HG02798 (cell line): ENCODE results near the gene PTAFR.

Experiments used
- ATAC-seq: cut with Tn5 transposase; IDR thresholded peaks from one replicate; pipeline ENCODE4 v1.9.1; 2021; ENCODE audit warnings: mild to moderate bottlenecking; ENCODE audit not compliant: unreplicated experiment, poor library complexity

The PTAFR gene

GRCh38 chr1:28176492-28177470 lies at the start of gene PTAFR:
Gene PTAFR (minus strand): TSS chr1:28176690. CDS start chr1:28151021, 25,669 bp downstream.
- no peak for ATAC-seq

- no peak for ATAC-seq
These were observed 36.8 kb upstream of the PTAFR start for GRCh38 chr1:28213315-28213714.

- no peak for ATAC-seq
These were observed 33.2 kb upstream of the PTAFR start for GRCh38 chr1:28209700-28210099.

- no peak for ATAC-seq
These were observed 32.4 kb upstream of the PTAFR start for GRCh38 chr1:28208818-28209441.

GRCh38 chr1:28205243-28205642 lies 28.8 kb upstream of the PTAFR start:
- no peak for ATAC-seq

GRCh38 chr1:28200234-28200873 lies 23.9 kb upstream of the PTAFR start:
- ATAC-seq, result no peak

- ATAC-seq, result peak; percentile 87
These were observed 23.1 kb upstream of the PTAFR start for GRCh38 chr1:28199328-28200233.

GRCh38 chr1:28197682-28198415 lies 21.4 kb upstream of the PTAFR start:
- no peak for ATAC-seq

GRCh38 chr1:28196330-28196729 lies 19.8 kb upstream of the PTAFR start:
- no peak for ATAC-seq

GRCh38 chr1:28195780-28196179 lies 19.3 kb upstream of the PTAFR start:
- ATAC-seq, result no peak

- ATAC-seq, result no peak
These were observed 18.0 kb upstream of the PTAFR start for GRCh38 chr1:28194326-28195035.

GRCh38 chr1:28193701-28194161 lies 17.2 kb upstream of the PTAFR start:
- ATAC-seq, result no peak

GRCh38 chr1:28190996-28191645 lies 14.6 kb upstream of the PTAFR start:
- no peak for ATAC-seq

GRCh38 chr1:28190337-28190979 lies 14.0 kb upstream of the PTAFR start:
- no peak for ATAC-seq

GRCh38 chr1:28185071-28185470 lies 8.6 kb upstream of the PTAFR start:
- no peak for ATAC-seq

GRCh38 chr1:28180306-28181305 lies 4.1 kb upstream of the PTAFR start:
- no peak for ATAC-seq
